Measurements from ENCODE around the gene CCDC15.

Gene CCDC15

GRCh38 chr11:125079151-125079877, 125.3 kb downstream of the CCDC15 start:
- Histone ChIP-seq H3K4me2 (ENCODE audit: insufficient read depth, low read length) (no peak overlapping the region), H3K79me2 (ENCODE audit: insufficient read depth, low read length) (no peaks in the 10 kb centered on the region), H3K36me3 (ENCODE audit: insufficient read depth, low read length) (no peaks in the 10 kb centered on the region), H3K9ac (ENCODE audit: low read depth, low read length) (no peak overlapping the region), H3K4me3 (ENCODE audit: low read depth in 1 of 2, low read length in 2 of 2) (no peak overlapping the region), H3K4me1 (ENCODE audit: insufficient read depth, low read length) (no peaks in the 10 kb centered on the region), H3K27ac (ENCODE audit: low read length) (no peak overlapping the region), H4K20me1 (ENCODE audit: insufficient read depth, low read length) (no peaks in the 10 kb centered on the region), H3K9me3 (ENCODE audit: insufficient read depth, low read length, severe bottlenecking) (no peaks in the 10 kb centered on the region), H2AFZ (ENCODE audit: low read depth, low read length) (no peak overlapping the region), H3K27me3 (ENCODE audit: insufficient read depth, low read length, poor library complexity) (no peaks in the 10 kb centered on the region)
- DNase-seq (no peak), ATAC-seq (ENCODE audit: insufficient read depth, low read depth) (no peak)
- TF ChIP-seq EZH2 (IDR thresholded peaks at IDR 0.05; ENCODE audit: borderline replicate concordance, low read depth, low read length, severe bottlenecking) (no peak), CTCF (IDR thresholded peaks at IDR 0.05; ENCODE audit: borderline replicate concordance, extremely low read depth, low read length, poor library complexity, severe bottlenecking) (no peak)

- Histone ChIP-seq H3K79me2 (ENCODE audit: insufficient read depth, low read length) (no peaks in the 10 kb centered on the region), H3K27ac (ENCODE audit: low read length) (no peak overlapping the region), H3K4me1 (ENCODE audit: insufficient read depth, low read length) (no peaks in the 10 kb centered on the region), H3K9me3 (ENCODE audit: insufficient read depth, low read length, severe bottlenecking) (no peaks in the 10 kb centered on the region), H2AFZ (ENCODE audit: low read depth, low read length) (no peak overlapping the region), H3K27me3 (ENCODE audit: insufficient read depth, low read length, poor library complexity) (no peaks in the 10 kb centered on the region), H3K36me3 (ENCODE audit: insufficient read depth, low read length) (no peaks in the 10 kb centered on the region), H3K9ac (ENCODE audit: low read depth, low read length) (no peak overlapping the region), H4K20me1 (ENCODE audit: insufficient read depth, low read length) (no peaks in the 10 kb centered on the region), H3K4me2 (ENCODE audit: insufficient read depth, low read length) (no peak overlapping the region), H3K4me3 (ENCODE audit: low read depth in 1 of 2, low read length in 2 of 2) (no peak overlapping the region)
- no peak for DNase-seq
- no peak for ATAC-seq (ENCODE audit: insufficient read depth, low read depth)
- TF ChIP-seq EZH2 (IDR thresholded peaks at IDR 0.05; ENCODE audit: borderline replicate concordance, low read depth, low read length, severe bottlenecking) (no peak), CTCF (IDR thresholded peaks at IDR 0.05; ENCODE audit: borderline replicate concordance, extremely low read depth, low read length, poor library complexity, severe bottlenecking) (no peak)
Observed at GRCh38 chr11:125079878-125080530, 126.0 kb downstream of the CCDC15 start.

- TF ChIP-seq EZH2 (IDR thresholded peaks at IDR 0.05; ENCODE audit: borderline replicate concordance, low read depth, low read length, severe bottlenecking), result no peak
- TF ChIP-seq CTCF (IDR thresholded peaks at IDR 0.05; ENCODE audit: borderline replicate concordance, extremely low read depth, low read length, poor library complexity, severe bottlenecking), result no peak
- Histone ChIP-seq H3K79me2 (ENCODE audit: insufficient read depth, low read length) (no peaks in the 10 kb centered on the region), H3K9ac (ENCODE audit: low read depth, low read length) (no peak overlapping the region), H3K27ac (ENCODE audit: low read length) (no peak overlapping the region), H3K9me3 (ENCODE audit: insufficient read depth, low read length, severe bottlenecking) (no peaks in the 10 kb centered on the region), H3K4me3 (ENCODE audit: low read depth in 1 of 2, low read length in 2 of 2) (no peak overlapping the region), H3K36me3 (ENCODE audit: insufficient read depth, low read length) (no peaks in the 10 kb centered on the region), H2AFZ (ENCODE audit: low read depth, low read length) (no peak overlapping the region), H3K27me3 (ENCODE audit: insufficient read depth, low read length, poor library complexity) (no peaks in the 10 kb centered on the region), H3K4me2 (ENCODE audit: insufficient read depth, low read length) (no peak overlapping the region), H3K4me1 (ENCODE audit: insufficient read depth, low read length) (no peaks in the 10 kb centered on the region), H4K20me1 (ENCODE audit: insufficient read depth, low read length) (no peaks in the 10 kb centered on the region)
- DNase-seq (no peak), ATAC-seq (ENCODE audit: insufficient read depth, low read depth) (no peak)
Observed at GRCh38 chr11:125080531-125080911, 126.5 kb downstream of the CCDC15 start.
